ENCODE results near the gene TSEN54. TPM values are rescaled to one million over a fixed set of nuclear protein-coding genes. Genes with fewer than 3 reads are reported as not detected.

Gene TSEN54
- total RNA-seq, 1 experiment from 2014 or later: 42.6 TPM

- Histone ChIP-seq H3K9me2 (ENCODE audit: insufficient read depth) (no peaks in the 10 kb centered on the region), H3K4me2 (no peak overlapping the region), H3K4me3 (no peak overlapping the region), H3K27me3 (ENCODE audit: insufficient read depth, low read depth) (no peaks in the 10 kb centered on the region), H4K20me1 (ENCODE audit: insufficient read depth) (no peaks in the 10 kb centered on the region), H3K27ac (no peak overlapping the region), H2AFZ (no peak overlapping the region), H3K4me1 (replicated peaks; ENCODE audit: insufficient read depth) (no peaks in the 10 kb centered on the region), H3K9me3 (ENCODE audit: insufficient read depth, low read depth) (no peaks in the 10 kb centered on the region), H3K36me3 (ENCODE audit: low read depth) (no peaks in the 10 kb centered on the region), H3K79me2 (ENCODE audit: low read depth) (no peaks in the 10 kb centered on the region), H3F3A (ENCODE audit: insufficient read depth, low read depth) (no peaks in the 10 kb centered on the region)
- no peak for DNase-seq
- TF ChIP-seq, protein P1, sequence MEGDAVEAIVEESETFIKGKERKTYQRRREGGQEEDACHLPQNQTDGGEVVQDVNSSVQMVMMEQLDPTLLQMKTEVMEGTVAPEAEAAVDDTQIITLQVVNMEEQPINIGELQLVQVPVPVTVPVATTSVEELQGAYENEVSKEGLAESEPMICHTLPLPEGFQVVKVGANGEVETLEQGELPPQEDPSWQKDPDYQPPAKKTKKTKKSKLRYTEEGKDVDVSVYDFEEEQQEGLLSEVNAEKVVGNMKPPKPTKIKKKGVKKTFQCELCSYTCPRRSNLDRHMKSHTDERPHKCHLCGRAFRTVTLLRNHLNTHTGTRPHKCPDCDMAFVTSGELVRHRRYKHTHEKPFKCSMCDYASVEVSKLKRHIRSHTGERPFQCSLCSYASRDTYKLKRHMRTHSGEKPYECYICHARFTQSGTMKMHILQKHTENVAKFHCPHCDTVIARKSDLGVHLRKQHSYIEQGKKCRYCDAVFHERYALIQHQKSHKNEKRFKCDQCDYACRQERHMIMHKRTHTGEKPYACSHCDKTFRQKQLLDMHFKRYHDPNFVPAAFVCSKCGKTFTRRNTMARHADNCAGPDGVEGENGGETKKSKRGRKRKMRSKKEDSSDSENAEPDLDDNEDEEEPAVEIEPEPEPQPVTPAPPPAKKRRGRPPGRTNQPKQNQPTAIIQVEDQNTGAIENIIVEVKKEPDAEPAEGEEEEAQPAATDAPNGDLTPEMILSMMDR (conservative IDR thresholded peaks at IDR 0.05): no peak
- no peak for TF ChIP-seq EZH2 (IDR thresholded peaks at IDR 0.05; ENCODE audit: low read depth)
- CTCF ChIA-PET: no interaction called here
- POLR2A ChIA-PET (ENCODE audit: unreplicated experiment): no interaction called here
- intact Hi-C loops (cut with micrococcal nuclease; ENCODE audit: unreplicated experiment): loop anchor here (5.0 kb wide), 1 partner anchor 69 kb away; no protein-coding TSS in a partner anchor
- no TSS peak for BruUV-seq (replicated peaks)
Observed at GRCh38 chr17:75496005-75496404, 20.3 kb upstream of the TSEN54 start.

- Histone ChIP-seq H3K27ac (no peak overlapping the region), H3K9me2 (ENCODE audit: insufficient read depth) (no peaks in the 10 kb centered on the region), H3K27me3 (ENCODE audit: insufficient read depth, low read depth) (no peaks in the 10 kb centered on the region), H3K79me2 (ENCODE audit: low read depth) (no peaks in the 10 kb centered on the region), H3K36me3 (ENCODE audit: low read depth) (no peaks in the 10 kb centered on the region), H2AFZ (no peak overlapping the region), H3F3A (ENCODE audit: insufficient read depth, low read depth) (no peaks in the 10 kb centered on the region), H3K4me2 (no peak overlapping the region), H4K20me1 (ENCODE audit: insufficient read depth) (no peaks in the 10 kb centered on the region), H3K4me3 (no peak overlapping the region), H3K4me1 (replicated peaks; ENCODE audit: insufficient read depth) (no peaks in the 10 kb centered on the region), H3K9me3 (ENCODE audit: insufficient read depth, low read depth) (no peaks in the 10 kb centered on the region)
- DNase-seq: no peak
- ChIA-PET CTCF (no interaction called here), POLR2A (ENCODE audit: unreplicated experiment) (no interaction called here)
- intact Hi-C loops (cut with micrococcal nuclease; ENCODE audit: unreplicated experiment): loop anchor here (5.0 kb wide), 1 partner anchor 71 kb away; no protein-coding TSS in a partner anchor
- no TSS peak for BruUV-seq (replicated peaks)
- TF ChIP-seq EZH2 (IDR thresholded peaks at IDR 0.05; ENCODE audit: low read depth): no peak
- TF ChIP-seq, protein P1 (conservative IDR thresholded peaks at IDR 0.05): no peak
Observed at GRCh38 chr17:75498039-75498725, 18.1 kb upstream of the TSEN54 start.

- H3K4me3 ChIP-seq: no peak overlapping the region
- H3K4me1 ChIP-seq (replicated peaks; ENCODE audit: insufficient read depth): no peaks in the 10 kb centered on the region
- no peak overlapping the region for H2AFZ ChIP-seq
- H3K27me3 ChIP-seq (ENCODE audit: insufficient read depth, low read depth): no peaks in the 10 kb centered on the region
- no peaks in the 10 kb centered on the region for H3K36me3 ChIP-seq (ENCODE audit: low read depth)
- H3K9me2 ChIP-seq (ENCODE audit: insufficient read depth): no peaks in the 10 kb centered on the region
- ChIA-PET POLR2A (ENCODE audit: unreplicated experiment) (interaction anchor here (0.6 kb wide), 1 partner anchor 28 kb away, joined by 13 read pairs; no protein-coding TSS in a partner anchor), CTCF (interaction anchor here (0.6 kb wide), 1 partner anchor 39 kb away, joined by 4 read pairs; no protein-coding TSS in a partner anchor)
- no TSS peak for BruUV-seq (replicated peaks)
- H3K27ac ChIP-seq: no peak overlapping the region
- no peaks in the 10 kb centered on the region for H3K9me3 ChIP-seq (ENCODE audit: insufficient read depth, low read depth)
- DNase-seq: no peak
- intact Hi-C loops (cut with micrococcal nuclease; ENCODE audit: unreplicated experiment): loop anchor here (5.0 kb wide), 1 partner anchor 71 kb away; no protein-coding TSS in a partner anchor
- TF ChIP-seq, protein P1 (conservative IDR thresholded peaks at IDR 0.05): no peak
- TF ChIP-seq EZH2 (IDR thresholded peaks at IDR 0.05; ENCODE audit: low read depth): no peak
- H3K4me2 ChIP-seq: no peak overlapping the region
- H3F3A ChIP-seq (ENCODE audit: insufficient read depth, low read depth): no peaks in the 10 kb centered on the region
- H3K79me2 ChIP-seq (ENCODE audit: low read depth): no peaks in the 10 kb centered on the region
- H4K20me1 ChIP-seq (ENCODE audit: insufficient read depth): no peaks in the 10 kb centered on the region
Observed at GRCh38 chr17:75498726-75499213, 17.6 kb upstream of the TSEN54 start.

Data from PC-9 (cell line).